IMR-90 (cell line): ENCODE results near the gene TDRD12. TPM values are rescaled to one million over a fixed set of nuclear protein-coding genes. Genes with fewer than 3 reads are reported as not detected.

ENCODE experiments used
- ATAC-seq: fragments of 200-7000 bp; cut with Tn5 transposase; 2 replicates; pipeline ENCODE4 v1.9.1; 2020; ENCODE audit warnings: low read depth, mild to moderate bottlenecking, moderate library complexity
- BruUV-seq: library from RNA; stranded (reverse); fragments of 400-500 nt; replicated peaks from 2 replicates; lab custom pipeline; 2021; lab: Mats Ljungman, UMichigan
- CTCF ChIA-PET: fragments of 300-600 bp; formaldehyde crosslinking; extraction: SDS; loops from one replicate; lab custom pipeline; 2021; ENCODE audit warnings: antibody characterized with exemption; lab: Yijun Ruan, JAX
- POLR2A ChIA-PET: fragments of 300-600 bp; sonication (Branson Sonifier 250); formaldehyde crosslinking; loops from one replicate; lab custom pipeline; 2022; ENCODE audit warnings: antibody characterized with exemption; ENCODE audit not compliant: unreplicated experiment; lab: Charles Lee
- DNase-seq: peaks from one replicate; pipeline ENCODE4 v3.0.0; 2013
- H2AFZ ChIP-seq: replicated peaks from 2 replicates; pipeline ENCODE3; 2013; ENCODE audit warnings: low read length, mild to moderate bottlenecking; ENCODE audit not compliant: poor library complexity
- H2AK5ac ChIP-seq: 2 replicates; pipeline ENCODE4 v1.6.1; 2013; ENCODE audit warnings: low read depth, low read length, inconsistent platforms
- H2AK9ac ChIP-seq: replicated peaks from 2 replicates; pipeline ENCODE3; 2013; ENCODE audit warnings: mild to moderate bottlenecking, low read depth, low read length, moderate library complexity; ENCODE audit not compliant: poor library complexity
- H2BK120ac ChIP-seq: 2 replicates; pipeline ENCODE4 v1.6.1; 2013; ENCODE audit warnings: low read depth, low read length, inconsistent platforms
- H2BK15ac ChIP-seq: 3 replicates; pipeline ENCODE4 v1.6.1; 2013; ENCODE audit warnings: low read depth, low read length, inconsistent platforms
- H2BK20ac ChIP-seq: 2 replicates; pipeline ENCODE4 v1.6.1; 2013; ENCODE audit warnings: low read depth, mild to moderate bottlenecking, inconsistent platforms, low read length, moderate library complexity
- H2BK5ac ChIP-seq: 2 replicates; pipeline ENCODE4 v1.6.1; 2013; ENCODE audit warnings: mild to moderate bottlenecking, low read depth, low read length, inconsistent platforms; ENCODE audit not compliant: poor library complexity, severe bottlenecking
- H3K14ac ChIP-seq: replicated peaks from 2 replicates; pipeline ENCODE4 v1.6.1; 2013; ENCODE audit warnings: low read depth, low read length, inconsistent platforms
- H3K18ac ChIP-seq: 2 replicates; pipeline ENCODE4 v1.6.1; 2013; ENCODE audit warnings: low read depth, low read length, control low read depth
- H3K23ac ChIP-seq: 2 replicates; pipeline ENCODE4 v1.6.1; 2013; ENCODE audit warnings: low read depth, low read length, inconsistent platforms
- H3K27ac ChIP-seq: 2 replicates; pipeline ENCODE4 v1.5.1; 2013; ENCODE audit warnings: mild to moderate bottlenecking, control low read depth, low read length; ENCODE audit not compliant: insufficient read depth
- H3K27me3 ChIP-seq: 2 replicates; pipeline ENCODE4 v1.6.1; 2013; ENCODE audit warnings: low read length; ENCODE audit not compliant: control insufficient read depth, insufficient read depth
- H3K36me3 ChIP-seq: 2 replicates; pipeline ENCODE4 v1.6.1; 2013; ENCODE audit warnings: low read length, mixed read lengths; ENCODE audit not compliant: control insufficient read depth, insufficient read depth
- H3K4ac ChIP-seq: 2 replicates; pipeline ENCODE4 v1.6.1; 2013; ENCODE audit warnings: low read depth, low read length, inconsistent platforms
- H3K4me1 ChIP-seq: 2 replicates; pipeline ENCODE4 v1.6.1; 2013; ENCODE audit warnings: low read length, mixed read lengths; ENCODE audit not compliant: control insufficient read depth, insufficient read depth
- H3K4me2 ChIP-seq: 2 replicates; pipeline ENCODE4 v1.6.1; 2013; ENCODE audit warnings: low read depth, mild to moderate bottlenecking, control low read depth, low read length, moderate library complexity
- H3K4me3 ChIP-seq: 2 replicates; pipeline ENCODE4 v1.5.1; 2013; ENCODE audit warnings: low read depth, mild to moderate bottlenecking, control low read depth, low read length, moderate library complexity; ENCODE audit not compliant: insufficient read depth
- H3K56ac ChIP-seq: 2 replicates; pipeline ENCODE4 v1.6.1; 2013; ENCODE audit warnings: low read length, inconsistent platforms; ENCODE audit not compliant: insufficient read depth; ENCODE audit errors: extremely low read depth
- H3K79me1 ChIP-seq, 2 experiments: 2 replicates each; pipeline ENCODE4 v1.6.1; 2013; ENCODE audit warnings: low read length in 2 of 2, inconsistent platforms in 1 of 2, low read depth in 1 of 2
- H3K9ac ChIP-seq: 2 replicates; pipeline ENCODE4 v1.6.1; 2013; ENCODE audit warnings: low read depth, low read length, control low read depth
- H3K9me1 ChIP-seq: 2 replicates; pipeline ENCODE4 v1.6.1; 2013; ENCODE audit warnings: low read length, inconsistent platforms; ENCODE audit not compliant: insufficient read depth
- H3K9me3 ChIP-seq: 2 replicates; pipeline ENCODE4 v1.6.1; 2013; ENCODE audit warnings: low read length; ENCODE audit not compliant: control insufficient read depth, insufficient read depth
- H4K20me1 ChIP-seq: 2 replicates; pipeline ENCODE4 v1.6.1; 2013; ENCODE audit warnings: low read length, inconsistent platforms; ENCODE audit not compliant: insufficient read depth
- H4K5ac ChIP-seq: 2 replicates; pipeline ENCODE4 v1.6.1; 2013; ENCODE audit warnings: mild to moderate bottlenecking, low read depth, low read length, control low read depth
- H4K8ac ChIP-seq, 2 experiments: 2 replicates each; pipeline ENCODE4 v1.6.1; 2013; ENCODE audit warnings: low read depth in 2 of 2, low read length in 2 of 2, control low read depth in 1 of 2, inconsistent platforms in 1 of 2
- H4K91ac ChIP-seq: 2 replicates; pipeline ENCODE4 v1.6.1; 2013; ENCODE audit warnings: low read depth, low read length, inconsistent platforms; ENCODE audit not compliant: insufficient read depth
- MXI1 ChIP-seq: IDR thresholded peaks from 2 replicates; pipeline ENCODE4 v1.6.1; 2012; ENCODE audit warnings: low read depth, mild to moderate bottlenecking, low read length, moderate library complexity, borderline replicate concordance
- RCOR1 ChIP-seq: IDR thresholded peaks from 2 replicates; pipeline ENCODE4 v1.6.1; 2012; ENCODE audit warnings: mild to moderate bottlenecking, low read length, improper control_type of control experiment; ENCODE audit not compliant: insufficient replicate concordance
- RFX5 ChIP-seq: IDR thresholded peaks from 2 replicates; pipeline ENCODE4 v1.8.0; 2012; ENCODE audit warnings: low read depth, mild to moderate bottlenecking, low read length, moderate library complexity
- WGBS, 2 experiments: methylation state at CpG; one replicate each; pipeline versions ENCODE4 v1.1.5 to v1.1.7; 2013; ENCODE audit warnings: missing lambda C conversion rate in 2 of 2; ENCODE audit not compliant: insufficient read length in 1 of 2; ENCODE audit errors: extremely low coverage in 2 of 2; 5-methylcytosine and 5-hydroxymethylcytosine counted together
- dilution Hi-C: fragments of 300-500 bp; cut with HindIII; formaldehyde crosslinking; loops from one replicate; pipeline ENCODE4 v1.14.3; 2018; ENCODE audit warnings: low sequenced_read_pairs; ENCODE audit not compliant: unreplicated experiment
- in situ Hi-C: fragments of 300-500 bp; cut with MboI; formaldehyde crosslinking; loops from 3 replicates; pipeline ENCODE4 v1.14.3; 2019; ENCODE audit warnings: low sequenced_read_pairs, inconsistent platforms, mixed read lengths
- intact Hi-C: fragments of 100-400 bp; cut with micrococcal nuclease; formaldehyde crosslinking; loops from 2 replicates; pipeline ENCODE4 v1.10.0; 2022
- polyA plus RNA-seq, 3 experiments: library from polyadenylated mRNA; depleted of rRNA; stranded (reverse); fragments of >200 nt; gene quantifications; 2 replicates each; pipeline ENCODE4 v1.2.3, GENCODE V29; 2012; ENCODE audit warnings: low replicate concordance in 1 of 3
- total RNA-seq: library from RNA; depleted of rRNA; stranded (reverse); fragments of >200 nt; gene quantifications from 2 replicates; pipeline ENCODE4 v1.2.3, GENCODE V29; 2012
- TF ChIP-seq, protein P1 (sequence below): fragments of 150-350 bp; IDR thresholded peaks from 2 replicates; pipeline ENCODE4 v1.6.1; 2017; ENCODE audit warnings: mild to moderate bottlenecking, antibody characterized with exemption, low read length, low read depth
- TF ChIP-seq, protein P2 (sequence below): conservative IDR thresholded peaks from 2 replicates; pipeline ENCODE4 v1.5.1; 2012; ENCODE audit warnings: mild to moderate bottlenecking, low read depth, low read length, improper control_type of control experiment

TDRD12 gene
- total and polyA plus RNA-seq, 2 of the 4 experiments (the other 2 are of a cell fraction), result under 0.01 to 0.07 TPM

DNA sequence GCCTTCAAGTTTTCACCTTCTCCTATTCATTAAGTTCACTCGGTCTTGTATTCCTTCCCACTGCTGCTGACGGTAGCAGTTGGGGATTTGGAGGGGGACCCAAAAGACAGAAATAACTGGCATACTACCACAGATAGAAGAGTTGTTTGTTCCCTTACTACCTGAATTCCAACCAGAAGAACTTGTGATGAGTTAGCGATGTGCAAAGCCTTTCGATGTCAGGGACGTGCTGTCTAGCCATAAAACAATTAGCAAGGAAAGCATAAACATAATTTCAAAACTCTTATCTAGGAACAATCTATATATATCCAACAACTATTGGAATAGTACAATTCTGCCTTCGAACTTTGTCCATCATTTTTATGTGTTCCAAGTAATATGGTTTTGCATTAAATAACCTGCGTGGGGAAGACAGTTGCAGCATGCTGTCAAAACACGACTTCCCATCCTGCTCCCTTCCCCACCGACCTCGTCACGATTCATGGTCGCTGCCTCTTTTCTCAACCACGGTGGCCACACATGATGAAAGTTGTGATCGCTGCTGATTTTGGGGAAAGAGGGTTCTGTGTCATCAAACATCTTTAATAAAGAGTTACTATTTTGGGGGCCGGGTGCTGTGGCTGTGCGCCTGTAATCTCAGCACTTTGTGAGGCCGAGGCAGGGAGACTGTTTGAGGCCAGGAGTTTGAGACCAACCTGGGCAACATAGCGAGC, 153.8 kb downstream of the TDRD12 start:
- no peak overlapping the region for H2BK5ac ChIP-seq
- H3K36me3 ChIP-seq, result no peaks in the 10 kb centered on the region
- no peaks in the 10 kb centered on the region for H3K79me1 ChIP-seq
- ChIA-PET POLR2A (no interaction called here), CTCF (no interaction called here)
- WGBS, 2 experiments, result no CpG with 5 or more reads among the region's 18 CpGs
- no peak overlapping the region for H3K4ac ChIP-seq
- H2BK15ac ChIP-seq, result no peak overlapping the region
- H2AK9ac ChIP-seq, result no peak overlapping the region
- H3K18ac ChIP-seq, result no peak overlapping the region
- H2BK20ac ChIP-seq, result no peak overlapping the region
- no peaks in the 10 kb centered on the region for H3K9me3 ChIP-seq
- ATAC-seq (no peak), DNase-seq (no peak)
- H3K27ac ChIP-seq, result no peak overlapping the region
- no peak overlapping the region for H3K14ac ChIP-seq
- H3K4me1 ChIP-seq, result no peaks in the 10 kb centered on the region
- H4K5ac ChIP-seq, result no peak overlapping the region
- TF ChIP-seq, protein P1, sequence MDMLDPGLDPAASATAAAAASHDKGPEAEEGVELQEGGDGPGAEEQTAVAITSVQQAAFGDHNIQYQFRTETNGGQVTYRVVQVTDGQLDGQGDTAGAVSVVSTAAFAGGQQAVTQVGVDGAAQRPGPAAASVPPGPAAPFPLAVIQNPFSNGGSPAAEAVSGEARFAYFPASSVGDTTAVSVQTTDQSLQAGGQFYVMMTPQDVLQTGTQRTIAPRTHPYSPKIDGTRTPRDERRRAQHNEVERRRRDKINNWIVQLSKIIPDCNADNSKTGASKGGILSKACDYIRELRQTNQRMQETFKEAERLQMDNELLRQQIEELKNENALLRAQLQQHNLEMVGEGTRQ, result no peak
- TF ChIP-seq MXI1, result no peak
- TF ChIP-seq, protein P2, sequence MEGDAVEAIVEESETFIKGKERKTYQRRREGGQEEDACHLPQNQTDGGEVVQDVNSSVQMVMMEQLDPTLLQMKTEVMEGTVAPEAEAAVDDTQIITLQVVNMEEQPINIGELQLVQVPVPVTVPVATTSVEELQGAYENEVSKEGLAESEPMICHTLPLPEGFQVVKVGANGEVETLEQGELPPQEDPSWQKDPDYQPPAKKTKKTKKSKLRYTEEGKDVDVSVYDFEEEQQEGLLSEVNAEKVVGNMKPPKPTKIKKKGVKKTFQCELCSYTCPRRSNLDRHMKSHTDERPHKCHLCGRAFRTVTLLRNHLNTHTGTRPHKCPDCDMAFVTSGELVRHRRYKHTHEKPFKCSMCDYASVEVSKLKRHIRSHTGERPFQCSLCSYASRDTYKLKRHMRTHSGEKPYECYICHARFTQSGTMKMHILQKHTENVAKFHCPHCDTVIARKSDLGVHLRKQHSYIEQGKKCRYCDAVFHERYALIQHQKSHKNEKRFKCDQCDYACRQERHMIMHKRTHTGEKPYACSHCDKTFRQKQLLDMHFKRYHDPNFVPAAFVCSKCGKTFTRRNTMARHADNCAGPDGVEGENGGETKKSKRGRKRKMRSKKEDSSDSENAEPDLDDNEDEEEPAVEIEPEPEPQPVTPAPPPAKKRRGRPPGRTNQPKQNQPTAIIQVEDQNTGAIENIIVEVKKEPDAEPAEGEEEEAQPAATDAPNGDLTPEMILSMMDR, result no peak
- no peak for TF ChIP-seq RCOR1
- no peak for TF ChIP-seq RFX5
- H2BK120ac ChIP-seq, result no peak overlapping the region
- no peaks in the 10 kb centered on the region for H3K27me3 ChIP-seq
- H2AFZ ChIP-seq, result no peak overlapping the region
- H3K9ac ChIP-seq, result no peak overlapping the region
- no TSS peak for BruUV-seq
- H3K4me2 ChIP-seq, result no peak overlapping the region
- H3K4me3 ChIP-seq, result no peak overlapping the region
- no peak overlapping the region for H3K56ac ChIP-seq
- H4K8ac ChIP-seq, result no peak overlapping the region
- no peak overlapping the region for H2AK5ac ChIP-seq
- intact Hi-C loops, result no loop called here
- no peaks in the 10 kb centered on the region for H4K20me1 ChIP-seq
- H3K23ac ChIP-seq, result no peak overlapping the region
- H3K9me1 ChIP-seq, result no peaks in the 10 kb centered on the region
- H4K91ac ChIP-seq, result no peak overlapping the region
- dilution Hi-C loops, result no loop called here
- in situ Hi-C loops, result no loop called here
